ENCODE results near the gene NLRP1.

Gene NLRP1

DNA sequence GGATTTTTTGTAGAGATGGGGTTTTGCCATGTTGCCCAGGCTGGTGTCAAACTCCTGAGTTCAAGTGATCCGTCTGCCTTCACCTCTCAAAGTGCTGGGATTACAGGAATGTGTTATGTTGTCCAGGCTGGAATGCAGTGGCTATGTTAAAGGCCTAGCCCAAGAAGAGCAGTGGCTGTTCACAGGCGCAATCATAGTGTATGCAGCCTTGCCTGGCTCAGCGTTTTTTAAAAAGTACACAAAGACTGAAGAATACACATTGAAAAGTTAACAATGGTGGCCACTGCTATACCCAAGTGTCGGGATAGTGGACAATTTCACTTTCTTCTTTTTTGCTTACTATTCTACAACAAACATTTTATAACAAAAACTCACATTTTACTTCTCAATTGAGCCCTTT lies 105.3 kb downstream of the NLRP1 start:
- DNase-seq (ENCODE audit: low spot score) = no peak

GRCh38 chr17:5473906-5474305 lies 110.4 kb downstream of the NLRP1 start:
- DNase-seq (ENCODE audit: low spot score) = no peak

DNA sequence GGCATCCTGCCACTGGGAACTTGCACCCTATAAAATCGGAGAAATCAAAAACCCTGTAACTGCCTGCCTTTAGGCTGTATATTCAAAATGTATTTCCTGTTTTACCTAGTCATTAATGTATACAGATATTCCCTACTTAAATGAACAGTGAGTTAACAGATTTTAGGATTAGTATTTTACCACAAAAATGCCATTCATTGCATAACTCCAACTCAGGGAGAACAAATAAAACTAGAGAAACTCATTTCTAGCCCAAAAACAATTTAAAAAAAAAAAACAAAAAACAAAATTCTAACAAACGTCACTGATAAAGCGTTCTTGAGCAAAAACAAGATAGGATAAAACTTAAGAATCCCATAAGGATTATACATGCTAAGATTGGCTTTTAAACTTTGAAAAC lies 111.8 kb downstream of the NLRP1 start:
- no peak for DNase-seq (ENCODE audit: low spot score)

- peak; percentile 37 for DNase-seq (ENCODE audit: low spot score)
Measured at GRCh38 chr17:5468075-5468473, 116.2 kb downstream of the NLRP1 start.

DNA sequence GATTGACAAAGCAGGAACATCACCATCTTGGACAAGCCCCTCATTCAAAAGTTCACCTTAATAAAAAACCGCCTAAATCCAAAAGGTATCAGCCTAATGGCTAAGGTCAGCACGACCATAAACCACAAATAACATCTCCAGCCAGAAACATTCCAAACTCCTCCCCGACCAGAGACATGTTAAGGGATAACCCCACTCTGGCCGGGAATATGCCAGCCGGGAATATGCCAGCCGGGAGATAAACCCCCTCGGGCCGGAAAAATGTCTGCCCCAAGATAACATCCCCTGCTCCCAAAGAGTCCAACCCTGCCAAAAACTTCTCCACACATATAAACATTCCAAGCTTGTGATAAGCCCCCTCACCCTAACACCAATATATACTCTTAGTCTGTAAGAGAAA lies 116.9 kb downstream of the NLRP1 start:
- no peak for DNase-seq (ENCODE audit: low spot score)

DNA sequence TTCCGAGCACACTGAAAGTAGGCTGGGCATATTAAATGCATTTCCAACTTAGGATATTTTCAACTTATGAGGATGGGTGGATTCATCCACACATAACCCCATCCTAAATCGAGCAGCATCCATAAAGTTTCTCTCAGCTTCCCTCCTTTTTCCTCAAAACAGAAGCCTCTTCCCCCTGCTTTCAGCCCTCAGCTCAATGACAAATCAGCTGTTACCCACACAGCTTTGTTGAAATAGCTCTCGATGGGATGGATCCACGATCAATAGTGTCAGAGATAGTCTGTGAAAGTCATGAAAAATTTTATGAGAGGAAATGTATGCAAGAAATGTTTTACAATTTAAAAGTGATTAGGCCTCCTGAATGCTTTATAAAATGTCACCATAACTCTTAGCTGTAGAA lies 118.0 kb downstream of the NLRP1 start:
- no peak for DNase-seq (ENCODE audit: low spot score)

DNA sequence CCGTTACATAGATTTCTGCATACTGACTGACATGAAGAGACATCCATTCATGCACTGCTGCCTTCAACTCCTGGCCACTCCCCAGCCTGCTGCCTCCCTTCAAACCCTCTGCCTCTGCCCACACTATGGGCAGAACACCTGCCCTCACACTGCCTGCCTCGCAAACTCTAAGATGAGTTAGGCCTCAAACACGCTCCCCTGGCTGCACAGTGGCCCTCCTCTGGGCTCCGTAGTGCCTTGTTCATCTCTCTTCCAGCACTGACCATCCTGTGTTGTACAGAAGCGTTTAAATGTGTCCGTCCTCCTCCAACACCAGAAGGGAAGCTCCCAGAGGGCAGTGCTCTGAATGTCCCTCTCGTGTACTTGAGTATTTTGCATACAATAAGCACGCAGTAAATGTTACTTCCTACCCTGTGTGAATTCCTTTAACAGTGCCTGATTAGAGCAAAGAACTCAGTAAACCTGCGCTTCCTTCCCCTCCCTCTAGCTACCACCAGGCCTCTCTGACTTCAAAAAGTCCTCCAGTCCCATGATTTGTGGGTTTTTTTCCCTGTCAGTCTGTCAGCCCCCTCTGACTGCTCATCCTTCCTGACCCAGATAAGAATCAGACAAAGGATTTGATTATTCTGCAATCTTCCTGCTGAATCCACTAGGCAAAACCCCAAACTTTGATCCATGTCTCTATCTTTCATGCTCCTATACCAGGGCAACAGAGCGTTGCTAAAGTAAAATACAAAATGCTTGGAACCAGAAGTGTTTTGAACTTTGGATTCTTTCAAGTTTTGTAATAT lies 119.4 kb downstream of the NLRP1 start:
- DNase-seq (ENCODE audit: low spot score) = no peak

Measured in germinal center (tissue), 1 donor.